DMS153 treated with DMSO at 0.1 percent for 48 hours (cell line): Measurements from ENCODE around the gene OR7A10.
"Not testable (repeated sequence)": the region's sequence is repeated elsewhere in the genome, so short reads cannot be mapped to it uniquely, and the experiment has no call there.

ENCODE experiments used
- DNase-seq: peaks from one replicate; lab custom pipeline; 2025; ENCODE audit not compliant: unreplicated experiment; lab: John Stamatoyannopoulos, UW

Gene OR7A10

DNA sequence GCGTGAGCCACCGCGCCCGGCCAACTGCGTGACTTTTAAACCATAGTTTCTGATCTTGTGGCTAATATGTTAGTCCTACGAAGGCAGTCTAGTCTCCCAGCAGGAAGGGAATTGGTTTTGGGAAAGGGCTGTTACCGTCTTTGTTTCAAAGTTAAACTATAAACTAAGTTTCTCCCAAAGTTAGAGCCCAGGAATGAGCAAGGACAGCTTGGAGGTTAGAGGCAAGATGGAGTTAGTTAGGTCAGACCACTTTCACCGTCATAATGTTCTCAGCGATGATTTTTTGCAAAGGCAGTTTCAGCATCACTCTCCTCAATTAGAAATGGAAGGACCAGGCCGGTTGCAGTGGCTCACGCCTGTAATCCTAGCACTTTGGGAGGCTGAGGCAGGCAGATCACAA, 52.7 kb downstream of the OR7A10 start:
- no peak for DNase-seq

DNA sequence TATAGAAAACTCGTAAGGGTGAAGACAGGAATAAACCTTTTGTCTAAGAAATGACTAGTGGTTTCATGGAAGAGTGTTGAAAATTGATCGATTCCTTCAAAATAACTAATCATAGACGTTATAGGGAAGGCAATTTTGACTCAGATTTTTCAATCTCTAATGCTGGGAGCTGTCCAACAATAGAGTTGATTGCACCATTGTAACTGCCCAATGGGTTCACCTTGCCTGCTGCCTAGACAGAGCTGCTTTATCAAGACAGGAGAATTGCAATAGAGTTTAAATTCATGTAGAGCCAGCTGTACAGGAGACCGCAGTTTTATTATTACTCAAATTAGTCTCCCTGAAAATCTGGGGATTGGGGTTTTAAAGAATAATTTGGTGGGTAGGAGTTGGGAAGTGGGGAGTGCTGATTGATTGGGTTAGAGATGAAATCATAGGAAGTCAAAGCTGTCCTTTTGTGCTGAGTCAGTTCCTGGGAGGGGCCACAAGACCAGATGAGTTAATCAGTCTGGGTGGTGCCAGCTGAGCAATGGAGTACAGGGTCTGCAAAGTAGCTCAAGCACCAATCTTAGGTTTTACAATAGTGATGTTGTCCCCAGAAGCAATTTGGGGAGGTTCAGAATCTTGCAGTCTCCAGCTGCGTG, 53.5 kb downstream of the OR7A10 start:
- DNase-seq, result no peak

DNA sequence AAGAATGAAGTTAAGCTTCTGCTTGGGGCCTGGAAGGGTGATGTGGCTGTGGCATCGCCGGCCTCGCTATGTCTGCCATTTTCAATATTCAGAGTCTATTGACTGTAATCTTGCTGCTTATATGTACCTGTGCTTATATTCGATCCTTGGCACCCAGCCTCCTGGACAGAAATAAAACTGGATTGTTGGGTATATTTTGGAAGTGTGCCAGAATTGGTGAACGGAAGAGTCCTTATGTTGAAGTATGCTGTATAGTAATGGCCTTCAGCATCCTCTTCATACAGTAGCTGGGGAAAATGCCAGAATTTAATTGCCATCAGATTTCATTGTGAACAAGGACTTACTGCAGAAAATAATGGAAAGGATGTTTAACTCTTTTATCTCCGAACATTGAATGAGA, 56.5 kb downstream of the OR7A10 start:
- DNase-seq, result not testable (repeated sequence)
